Measurements from ENCODE around the gene GSS.

GSS gene

GRCh38 chr20:34992751-34993417 is 37.3 kb upstream of the GSS start:
- DNase-seq: no peak

- no peak for DNase-seq
Measured at GRCh38 chr20:34990661-34991214, 35.1 kb upstream of the GSS start.

GRCh38 chr20:34990231-34990630 is 34.6 kb upstream of the GSS start:
- DNase-seq: no peak

- DNase-seq: no peak
Measured at GRCh38 chr20:34989670-34990069, 34.1 kb upstream of the GSS start.

- DNase-seq: no peak
Measured at GRCh38 chr20:34989118-34989517, 33.5 kb upstream of the GSS start.

- no peak for DNase-seq
Measured at GRCh38 chr20:34988191-34988540, 32.6 kb upstream of the GSS start.

GRCh38 chr20:34987288-34988190 is 31.9 kb upstream of the GSS start:
- no peak for DNase-seq

- DNase-seq: no peak
Measured at GRCh38 chr20:34986311-34987287, 31.0 kb upstream of the GSS start.

GRCh38 chr20:34985461-34986310 is 30.1 kb upstream of the GSS start:
- no peak for DNase-seq

GRCh38 chr20:34984756-34985261 is 29.2 kb upstream of the GSS start:
- no peak for DNase-seq

GRCh38 chr20:34983995-34984735 is 28.6 kb upstream of the GSS start:
- no peak for DNase-seq

GRCh38 chr20:34983089-34983820 is 27.6 kb upstream of the GSS start:
- DNase-seq: no peak

GRCh38 chr20:34982270-34983088 is 26.9 kb upstream of the GSS start:
- no peak for DNase-seq

- DNase-seq: no peak
Measured at GRCh38 chr20:34980543-34981233, 25.1 kb upstream of the GSS start.

GRCh38 chr20:34979366-34980153 is 24.0 kb upstream of the GSS start:
- no peak for DNase-seq

GRCh38 chr20:34978092-34978744 is 22.6 kb upstream of the GSS start:
- no peak for DNase-seq
